Upper lobe of left lung (tissue), 6 donors: ENCODE data around the gene DNAJB13. TPM values are rescaled to one million over a fixed set of nuclear protein-coding genes. Genes with fewer than 3 reads are reported as not detected.

ENCODE experiments used
- ATAC-seq, 2 donors: fragments of 200-7000 bp; cut with Tn5 transposase; one replicate each; pipeline ENCODE4 v1.9.1; 2022; ENCODE audit warnings: mild to moderate bottlenecking in 2 of 2, moderate library complexity in 2 of 2; ENCODE audit not compliant: low FRiP score in 2 of 2
- DNase-seq, 2 donors: peaks; one replicate each; pipeline ENCODE4 v3.0.0-alpha.2; 2019 to 2020
- H3K27ac ChIP-seq, 4 donors: fragments of 200-600 bp; sonication (generic); one replicate each; pipeline ENCODE4 v1.5.1; 2016 to 2019
- H3K27me3 ChIP-seq, 4 donors: fragments of 200-600 bp; sonication (generic); one replicate each; pipeline ENCODE4 v1.5.1; 2017 to 2019
- H3K36me3 ChIP-seq, 4 donors: fragments of 200-600 bp; sonication (generic); one replicate each; pipeline ENCODE4 v1.5.1; 2016 to 2019
- H3K4me1 ChIP-seq, 4 donors: fragments of 200-600 bp; sonication (generic); one replicate each; pipeline ENCODE4 v1.5.1; 2018 to 2019
- H3K4me3 ChIP-seq, 4 donors: fragments of 200-600 bp; sonication (generic); one replicate each; pipeline ENCODE4 v1.5.1; 2017 to 2019; ENCODE audit warnings: mild to moderate bottlenecking in 2 of 4, moderate library complexity in 1 of 4
- H3K9me3 ChIP-seq, 4 donors: fragments of 200-600 bp; sonication (generic); one replicate each; pipeline ENCODE4 v1.5.1; 2018 to 2019
- EP300 ChIP-seq, 4 donors: sonication (generic); formaldehyde crosslinking; IDR thresholded peaks; one replicate each; pipeline ENCODE4 v1.5.1; 2017; ENCODE audit warnings: antibody characterized with exemption in 4 of 4, control low read depth in 2 of 4
- POLR2A ChIP-seq, 4 donors: fragments of 450-650 bp; IDR thresholded peaks; one replicate each; pipeline ENCODE4 v1.5.1; 2016 to 2017; ENCODE audit warnings: antibody characterized with exemption in 4 of 4, mild to moderate bottlenecking in 2 of 4
- POLR2AphosphoS5 ChIP-seq, 2 donors: sonication (generic); formaldehyde crosslinking; IDR thresholded peaks; one replicate each; pipeline ENCODE4 v1.5.1; 2017; ENCODE audit warnings: antibody characterized with exemption in 2 of 2
- WGBS, 2 donors: methylation state at CpG; one replicate each; pipeline ENCODE4 v1.1.5; 2017 to 2018; 5-methylcytosine and 5-hydroxymethylcytosine counted together
- total RNA-seq, 6 donors: library from RNA; depleted of rRNA in 4 of 6; stranded (reverse); fragments of >200 nt in 4 of 6; gene quantifications; one replicate each; pipeline versions ENCODE4 v1.1.0 to v1.2.1, GENCODE V29; 2016 to 2021
- TF ChIP-seq, protein P1 (sequence below), 6 experiments: fragments of 450-650 bp in 4 of 6; fragments of 200-600 bp in 2 of 6; sonication (generic) in 2 of 6; IDR thresholded peaks; one replicate each; pipeline ENCODE4 v1.5.1; 2016 to 2019; ENCODE audit warnings: antibody characterized with exemption in 6 of 6
- donor health status: DM: no; HTN: no; CAD: no; lungs with moderate emphysema.
- donor health status: DM: no; HTN: yes; CAD: no; lungs with severe emphysema.

DNAJB13 gene
- total RNA-seq, 6 donors from 2014 or later: 0.49 to 16.5 (median 6.3) TPM

- no peak for DNase-seq
- WGBS, 2 donors: 71 to 80% methylated on average over 3 to 4 of the region's 4 CpGs
Measured at GRCh38 chr11:73996161-73996747, 45.4 kb downstream of the DNAJB13 start.

GRCh38 chr11:73997120-73997770, 46.4 kb downstream of the DNAJB13 start:
- Histone ChIP-seq H3K4me3 (no peak overlapping the region), H3K4me1 (peaks cover 0 to 5% (median 0%) of the 10 kb centered on the region in 4 donors), H3K9me3 (no peaks in the 10 kb centered on the region), H3K27me3 (no peaks in the 10 kb centered on the region), H3K36me3 (peaks cover 0 to 11% (median 0%) of the 10 kb centered on the region in 4 donors), H3K27ac (no peak overlapping the region)
- DNase-seq (no peak), ATAC-seq (no peak)
- 75 to 84% methylated on average over 6 of the region's 6 CpGs for WGBS, 2 donors
- no peak for TF ChIP-seq POLR2A (IDR thresholded peaks at IDR 0.05)
- TF ChIP-seq EP300 (IDR thresholded peaks at IDR 0.05): no peak
- TF ChIP-seq POLR2AphosphoS5 (IDR thresholded peaks at IDR 0.05): no peak
- TF ChIP-seq, protein P1, sequence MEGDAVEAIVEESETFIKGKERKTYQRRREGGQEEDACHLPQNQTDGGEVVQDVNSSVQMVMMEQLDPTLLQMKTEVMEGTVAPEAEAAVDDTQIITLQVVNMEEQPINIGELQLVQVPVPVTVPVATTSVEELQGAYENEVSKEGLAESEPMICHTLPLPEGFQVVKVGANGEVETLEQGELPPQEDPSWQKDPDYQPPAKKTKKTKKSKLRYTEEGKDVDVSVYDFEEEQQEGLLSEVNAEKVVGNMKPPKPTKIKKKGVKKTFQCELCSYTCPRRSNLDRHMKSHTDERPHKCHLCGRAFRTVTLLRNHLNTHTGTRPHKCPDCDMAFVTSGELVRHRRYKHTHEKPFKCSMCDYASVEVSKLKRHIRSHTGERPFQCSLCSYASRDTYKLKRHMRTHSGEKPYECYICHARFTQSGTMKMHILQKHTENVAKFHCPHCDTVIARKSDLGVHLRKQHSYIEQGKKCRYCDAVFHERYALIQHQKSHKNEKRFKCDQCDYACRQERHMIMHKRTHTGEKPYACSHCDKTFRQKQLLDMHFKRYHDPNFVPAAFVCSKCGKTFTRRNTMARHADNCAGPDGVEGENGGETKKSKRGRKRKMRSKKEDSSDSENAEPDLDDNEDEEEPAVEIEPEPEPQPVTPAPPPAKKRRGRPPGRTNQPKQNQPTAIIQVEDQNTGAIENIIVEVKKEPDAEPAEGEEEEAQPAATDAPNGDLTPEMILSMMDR (IDR thresholded peaks at IDR 0.05): no peak

More at GRCh38 chr11:73996161-73996747, 45.4 kb downstream of the DNAJB13 start:
- Histone ChIP-seq H3K4me1 (peaks cover 0 to 11% (median 1%) of the 10 kb centered on the region in 4 donors), H3K4me3 (no peak overlapping the region), H3K36me3 (peaks cover 0 to 8% (median 0%) of the 10 kb centered on the region in 4 donors), H3K27me3 (no peaks in the 10 kb centered on the region), H3K9me3 (no peaks in the 10 kb centered on the region), H3K27ac (peak overlapping the region in 1 of 4 donors; percentile 27)
- TF ChIP-seq, protein P1 (IDR thresholded peaks at IDR 0.05): no peak
- TF ChIP-seq POLR2A (IDR thresholded peaks at IDR 0.05) (no peak), POLR2AphosphoS5 (IDR thresholded peaks at IDR 0.05) (no peak), EP300 (IDR thresholded peaks at IDR 0.05) (no peak)
- ATAC-seq: no peak

- H3K27me3 ChIP-seq: no peaks in the 10 kb centered on the region
- H3K4me1 ChIP-seq: peaks cover 0 to 5% (median 0%) of the 10 kb centered on the region in 4 donors
- ATAC-seq (no peak), DNase-seq (no peak)
- TF ChIP-seq POLR2A (IDR thresholded peaks at IDR 0.05) (no peak), POLR2AphosphoS5 (IDR thresholded peaks at IDR 0.05) (no peak)
- H3K36me3 ChIP-seq: peaks cover 0 to 25% (median 9%) of the 10 kb centered on the region in 4 donors
- 94 to 97% methylated on average over 13 of the region's 13 CpGs for WGBS, 2 donors
- H3K4me3 ChIP-seq: no peak overlapping the region
- H3K9me3 ChIP-seq: no peaks in the 10 kb centered on the region
- H3K27ac ChIP-seq: no peak overlapping the region
Measured at GRCh38 chr11:73998846-73999575, 48.2 kb downstream of the DNAJB13 start.

GRCh38 chr11:73999581-74000306, 48.9 kb downstream of the DNAJB13 start:
- H3K27me3 ChIP-seq: no peaks in the 10 kb centered on the region
- no peaks in the 10 kb centered on the region for H3K9me3 ChIP-seq
- H3K27ac ChIP-seq: no peak overlapping the region
- TF ChIP-seq POLR2AphosphoS5 (IDR thresholded peaks at IDR 0.05) (no peak), EP300 (IDR thresholded peaks at IDR 0.05) (no peak), POLR2A (IDR thresholded peaks at IDR 0.05) (no peak)
- TF ChIP-seq, protein P1 (IDR thresholded peaks at IDR 0.05): no peak
- 81 to 84% methylated on average over 8 of the region's 8 CpGs for WGBS, 2 donors
- H3K4me3 ChIP-seq: no peak overlapping the region
- peaks cover 0 to 27% (median 10%) of the 10 kb centered on the region in 4 donors for H3K36me3 ChIP-seq
- H3K4me1 ChIP-seq: peaks cover 0 to 5% (median 0%) of the 10 kb centered on the region in 4 donors
- no peak for ATAC-seq
- DNase-seq: peak in 1 of 2 donors; percentile 10
